Smooth muscle cell (in vitro differentiated cells): ENCODE data around the gene TAF1. TPM values are rescaled to one million over a fixed set of nuclear protein-coding genes. Genes with fewer than 3 reads are reported as not detected.
"Not testable (repeated sequence)": the region's sequence is repeated elsewhere in the genome, so short reads cannot be mapped to it uniquely, and the experiment has no call there.

ENCODE experiments used
- DNase-seq: peaks from one replicate; lab custom pipeline; 2025; ENCODE audit not compliant: unreplicated experiment; lab: John Stamatoyannopoulos, UW
- H2AFZ ChIP-seq: fragments of 200-600 bp; sonication (generic); 2 replicates; pipeline ENCODE4 v1.6.0; 2016; ENCODE audit warnings: antibody characterized with exemption, low read depth, mild to moderate bottlenecking
- H3F3A ChIP-seq: fragments of 200-600 bp; sonication (generic); 2 replicates; pipeline ENCODE4 v1.6.0; 2017; ENCODE audit warnings: antibody characterized with exemption, low read depth
- H3K27ac ChIP-seq: fragments of 200-600 bp; sonication (generic); 2 replicates; pipeline ENCODE4 v1.5.1; 2016; ENCODE audit warnings: low read depth, mild to moderate bottlenecking
- H3K27me3 ChIP-seq: fragments of 200-600 bp; sonication (generic); 2 replicates; pipeline ENCODE4 v1.6.1; 2016; ENCODE audit warnings: low read depth, mild to moderate bottlenecking
- H3K36me3 ChIP-seq: fragments of 200-600 bp; sonication (generic); 2 replicates; pipeline ENCODE4 v1.5.1; 2016; ENCODE audit warnings: low read depth
- H3K4me1 ChIP-seq: fragments of 200-600 bp; sonication (generic); 2 replicates; pipeline ENCODE4 v1.5.1; 2016; ENCODE audit warnings: low read depth
- H3K4me2 ChIP-seq: fragments of 200-600 bp; sonication (generic); 2 replicates; pipeline ENCODE4 v1.6.0; 2016; ENCODE audit warnings: mild to moderate bottlenecking
- H3K4me3 ChIP-seq: fragments of 200-600 bp; sonication (generic); 2 replicates; pipeline ENCODE4 v1.5.1; 2016; ENCODE audit warnings: mild to moderate bottlenecking
- H3K79me2 ChIP-seq: fragments of 200-600 bp; sonication (generic); 2 replicates; pipeline ENCODE4 v1.6.0; 2016; ENCODE audit warnings: low read depth, mild to moderate bottlenecking
- H3K9ac ChIP-seq: fragments of 200-600 bp; sonication (generic); 2 replicates; pipeline ENCODE4 v1.6.0; 2016; ENCODE audit warnings: low read depth
- H3K9me3 ChIP-seq: fragments of 200-600 bp; sonication (generic); replicated peaks from 2 replicates; pipeline ENCODE4 v1.5.1; 2016; ENCODE audit warnings: low read depth
- H4K20me1 ChIP-seq: fragments of 200-600 bp; sonication (generic); 2 replicates; pipeline ENCODE4 v1.6.0; 2016; ENCODE audit warnings: low read depth
- CTCF ChIP-seq: fragments of 200-600 bp; sonication (generic); IDR thresholded peaks from 2 replicates; pipeline ENCODE4 v1.5.1; 2017; ENCODE audit warnings: borderline replicate concordance, mild to moderate bottlenecking, antibody characterized with exemption; ENCODE audit not compliant: insufficient read depth, poor library complexity, severe bottlenecking
- WGBS: methylation state at CpG from one replicate; pipeline ENCODE4 v1.1.7; 2016; ENCODE audit warnings: low lambda C conversion rate; 5-methylcytosine and 5-hydroxymethylcytosine counted together
- polyA plus RNA-seq: library from polyadenylated mRNA; unstranded; fragments of >200 nt; fragmentation: Nextera tagmentation; extraction: Ambion mirVana; gene quantifications from 2 replicates; pipeline ENCODE4 v1.2.1, GENCODE V29; 2016
- total RNA-seq: library from RNA; depleted of rRNA; stranded (reverse); fragments of >200 nt; gene quantifications from 2 replicates; pipeline ENCODE4 v1.2.3, GENCODE V29; 2014

TAF1 gene
- total and polyA plus RNA-seq, 2 experiments from 2014 or later: 2.7 to 14.0 TPM

DNA sequence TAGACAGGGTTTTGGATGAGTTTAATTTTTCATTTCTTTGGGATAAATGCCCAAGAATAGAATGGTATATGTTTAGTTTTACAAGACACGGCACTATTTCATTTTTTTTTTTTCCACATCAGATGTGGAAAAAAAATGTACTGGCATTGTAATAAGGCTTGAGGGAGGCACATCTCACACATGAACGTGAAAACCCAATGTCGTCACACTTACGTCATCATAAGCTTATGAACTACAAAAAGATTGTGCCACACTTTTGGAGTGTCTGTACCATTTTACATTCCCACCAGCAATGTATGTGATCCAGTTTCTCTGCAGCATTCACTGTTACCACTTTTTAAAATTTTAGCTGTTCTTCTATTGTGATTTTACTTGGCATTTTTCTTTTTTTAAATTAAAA is 74.2 kb downstream of the TAF1 start:
- H3K27ac ChIP-seq: no peak overlapping the region
- H3K27me3 ChIP-seq: no peaks in the 10 kb centered on the region
- H2AFZ ChIP-seq: no peak overlapping the region
- no peaks in the 10 kb centered on the region for H4K20me1 ChIP-seq
- H3F3A ChIP-seq: no peaks in the 10 kb centered on the region
- no peaks in the 10 kb centered on the region for H3K9me3 ChIP-seq
- H3K4me3 ChIP-seq: no peak overlapping the region
- H3K4me1 ChIP-seq: no peaks in the 10 kb centered on the region
- DNase-seq: no peak
- TF ChIP-seq CTCF: no peak
- H3K36me3 ChIP-seq: no peaks in the 10 kb centered on the region
- H3K79me2 ChIP-seq: no peaks in the 10 kb centered on the region
- WGBS: 79% methylated on average over 4 of the region's 4 CpGs
- H3K4me2 ChIP-seq: no peak overlapping the region
- no peak overlapping the region for H3K9ac ChIP-seq

DNA sequence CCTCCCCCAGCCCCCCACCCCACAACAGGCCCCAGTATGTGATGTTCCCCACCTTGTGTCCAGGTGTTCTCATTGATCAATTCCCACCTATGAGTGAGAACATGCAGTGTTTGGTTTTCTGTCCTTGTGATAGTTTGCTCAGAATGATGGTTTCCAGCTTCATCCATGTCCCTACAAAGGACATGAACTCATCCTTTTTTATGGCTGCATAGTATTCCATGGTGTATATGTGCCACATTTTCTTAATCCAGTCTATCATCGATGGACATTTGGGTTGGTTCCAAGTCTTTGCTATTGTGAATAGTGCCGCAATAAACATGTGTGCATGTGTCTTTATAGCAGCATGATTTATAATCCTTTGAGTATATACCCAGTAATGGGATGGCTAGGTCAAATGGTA is 75.7 kb downstream of the TAF1 start:
- H3K4me1 ChIP-seq, H3K79me2 ChIP-seq, DNase-seq, H3K9ac ChIP-seq, H4K20me1 ChIP-seq, H3K27ac ChIP-seq, H3K9me3 ChIP-seq, H2AFZ ChIP-seq, H3F3A ChIP-seq, H3K36me3 ChIP-seq, H3K4me2 ChIP-seq, H3K27me3 ChIP-seq, H3K4me3 ChIP-seq: not testable (repeated sequence)
- WGBS: 90% methylated on average over 2 of the region's 2 CpGs

- no peak overlapping the region for H3K4me2 ChIP-seq
- WGBS: 71% methylated on average over 2 of the region's 2 CpGs
- no peaks in the 10 kb centered on the region for H3K27me3 ChIP-seq
- no peaks in the 10 kb centered on the region for H3K79me2 ChIP-seq
- H4K20me1 ChIP-seq: no peaks in the 10 kb centered on the region
- H3K4me1 ChIP-seq: no peaks in the 10 kb centered on the region
- H2AFZ ChIP-seq: no peak overlapping the region
- no peak overlapping the region for H3K4me3 ChIP-seq
- TF ChIP-seq CTCF: no peak
- H3K36me3 ChIP-seq: peaks cover 5% of the 10 kb centered on the region
- no peak for DNase-seq
- no peaks in the 10 kb centered on the region for H3F3A ChIP-seq
- no peak overlapping the region for H3K9ac ChIP-seq
- H3K27ac ChIP-seq: no peak overlapping the region
- H3K9me3 ChIP-seq: no peaks in the 10 kb centered on the region
Measured at GRCh38 chrX:71450433-71451106, 84.4 kb downstream of the TAF1 start.

GRCh38 chrX:71451518-71451917 is 85.4 kb downstream of the TAF1 start:
- WGBS: 78% methylated on average over 4 of the region's 6 CpGs

GRCh38 chrX:71453056-71453455 is 86.9 kb downstream of the TAF1 start:
- no peak for DNase-seq
- no peaks in the 10 kb centered on the region for H4K20me1 ChIP-seq
- no peaks in the 10 kb centered on the region for H3K9me3 ChIP-seq
- no peaks in the 10 kb centered on the region for H3K79me2 ChIP-seq
- H3K4me1 ChIP-seq: no peaks in the 10 kb centered on the region
- WGBS: 88% methylated on average over 2 of the region's 4 CpGs
- no peak for TF ChIP-seq CTCF
- H3F3A ChIP-seq: no peaks in the 10 kb centered on the region
- no peaks in the 10 kb centered on the region for H3K27me3 ChIP-seq
- H3K4me3 ChIP-seq: no peak overlapping the region
- no peak overlapping the region for H2AFZ ChIP-seq
- H3K36me3 ChIP-seq: peaks cover 9% of the 10 kb centered on the region
- H3K9ac ChIP-seq: no peak overlapping the region
- no peak overlapping the region for H3K4me2 ChIP-seq
- H3K27ac ChIP-seq: no peak overlapping the region

More at GRCh38 chrX:71451518-71451917, 85.4 kb downstream of the TAF1 start:
- H3K4me1 ChIP-seq, H3K9me3 ChIP-seq, H3K4me2 ChIP-seq, H4K20me1 ChIP-seq, DNase-seq, H3K27ac ChIP-seq, H2AFZ ChIP-seq, H3K27me3 ChIP-seq, H3K79me2 ChIP-seq, H3K4me3 ChIP-seq, H3K9ac ChIP-seq, H3F3A ChIP-seq, H3K36me3 ChIP-seq: not testable (repeated sequence)
